Lower leg skin (tissue), 3 donors: ENCODE results near the gene SUPT20H.

ENCODE experiments used
- POLR2A ChIP-seq, 2 donors: fragments of 450-650 bp; IDR thresholded peaks; one replicate each; pipeline ENCODE4 v1.6.1; 2016 to 2017; ENCODE audit warnings: antibody characterized with exemption in 2 of 2, mild to moderate bottlenecking in 1 of 2, moderate library complexity in 1 of 2
- TF ChIP-seq, protein P1 (sequence below), 3 donors: fragments of 450-650 bp; IDR thresholded peaks; one replicate each; pipeline ENCODE4 v1.5.1; 2016; ENCODE audit warnings: antibody characterized with exemption in 3 of 3, mild to moderate bottlenecking in 3 of 3, moderate library complexity in 2 of 3

DNA sequence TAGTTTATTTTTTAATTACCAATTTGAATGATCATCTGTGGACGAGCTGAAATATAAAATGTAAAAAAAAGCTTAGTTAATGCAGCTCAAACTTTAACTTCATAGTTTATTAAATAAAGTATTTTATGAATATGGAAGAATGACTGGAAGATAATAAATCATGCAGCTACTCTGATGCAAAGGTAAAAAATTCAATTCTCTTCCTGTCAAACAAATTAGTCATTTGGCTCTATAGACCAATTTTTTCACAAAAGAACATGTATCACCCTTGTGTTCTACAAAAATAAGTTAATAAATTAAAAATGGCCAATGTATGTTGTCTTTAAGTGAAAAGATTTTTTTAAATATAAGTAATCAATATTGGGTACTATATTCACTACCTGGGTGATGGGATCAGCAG, 32.7 kb downstream of the SUPT20H start:
- no peak for TF ChIP-seq POLR2A (IDR thresholded peaks at IDR 0.05)
- TF ChIP-seq, protein P1, sequence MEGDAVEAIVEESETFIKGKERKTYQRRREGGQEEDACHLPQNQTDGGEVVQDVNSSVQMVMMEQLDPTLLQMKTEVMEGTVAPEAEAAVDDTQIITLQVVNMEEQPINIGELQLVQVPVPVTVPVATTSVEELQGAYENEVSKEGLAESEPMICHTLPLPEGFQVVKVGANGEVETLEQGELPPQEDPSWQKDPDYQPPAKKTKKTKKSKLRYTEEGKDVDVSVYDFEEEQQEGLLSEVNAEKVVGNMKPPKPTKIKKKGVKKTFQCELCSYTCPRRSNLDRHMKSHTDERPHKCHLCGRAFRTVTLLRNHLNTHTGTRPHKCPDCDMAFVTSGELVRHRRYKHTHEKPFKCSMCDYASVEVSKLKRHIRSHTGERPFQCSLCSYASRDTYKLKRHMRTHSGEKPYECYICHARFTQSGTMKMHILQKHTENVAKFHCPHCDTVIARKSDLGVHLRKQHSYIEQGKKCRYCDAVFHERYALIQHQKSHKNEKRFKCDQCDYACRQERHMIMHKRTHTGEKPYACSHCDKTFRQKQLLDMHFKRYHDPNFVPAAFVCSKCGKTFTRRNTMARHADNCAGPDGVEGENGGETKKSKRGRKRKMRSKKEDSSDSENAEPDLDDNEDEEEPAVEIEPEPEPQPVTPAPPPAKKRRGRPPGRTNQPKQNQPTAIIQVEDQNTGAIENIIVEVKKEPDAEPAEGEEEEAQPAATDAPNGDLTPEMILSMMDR (IDR thresholded peaks at IDR 0.05), result no peak
